ENCODE measurements around the gene BBS4. TPM values are rescaled to one million over a fixed set of nuclear protein-coding genes. Genes with fewer than 3 reads are reported as not detected.
A peak's percentile ranks its signal among the peaks of the same experiment; 100 is the strongest.
"Not testable (repeated sequence)": the region's sequence is repeated elsewhere in the genome, so short reads cannot be mapped to it uniquely, and the experiment has no call there.

The BBS4 gene
- total RNA-seq (10 to 100 TPM; 25.7 to 65.3 TPM), polyA plus RNA-seq (10 to 100 TPM; 13.0 to 13.3 TPM)
- long read RNA-seq, donor 1, partial matches to known transcripts: 11 of 16 reads
- long read RNA-seq, donor 1, other reads (novel, unspliced or antisense): 0 of 16 reads
- long read RNA-seq, donor 2, partial matches to known transcripts: 0 of 2 reads
- long read RNA-seq, donor 2, other reads (novel, unspliced or antisense): 0 of 2 reads
- long read RNA-seq, donor 3, partial matches to known transcripts: 0 of 2 reads
- long read RNA-seq, donor 3, other reads (novel, unspliced or antisense): 0 of 2 reads
- long read RNA-seq, donor 4, partial matches to known transcripts: 0 of 1 reads
- long read RNA-seq, donor 4, other reads (novel, unspliced or antisense): 0 of 1 reads
- long read RNA-seq, donor 5, partial matches to known transcripts: 37 of 40 reads
- long read RNA-seq, donor 5, other reads (novel, unspliced or antisense): 0 of 40 reads

- 0% methylated on average over 49 of the region's 49 CpGs for WGBS, 2 donors
- Histone ChIP-seq H3K27me3 (ENCODE audit: control insufficient read depth in 3 of 3, insufficient read depth in 3 of 3, low read length in 2 of 3) (no peaks in the 10 kb centered on the region), H3K4me1 (ENCODE audit: control insufficient read depth in 5 of 5, insufficient read depth in 5 of 5, low read length in 5 of 5) (peaks cover 0 to 5% (median 0%) of the 10 kb centered on the region in 5 donors), H3K9me3 (ENCODE audit: control insufficient read depth in 4 of 4, insufficient read depth in 3 of 4, low read length in 3 of 4) (no peaks in the 10 kb centered on the region), H3K9ac (ENCODE audit: insufficient read depth in 1 of 2, low read length in 2 of 2) (peak within 1 kb of the TSS; percentile 74 to 90), H3K36me3 (ENCODE audit: control insufficient read depth in 4 of 4, insufficient read depth in 4 of 4, low read length in 4 of 4) (no peaks in the 10 kb centered on the region), H3K27ac (ENCODE audit: low read depth in 1 of 2, low read length in 1 of 2) (peak within 1 kb of the TSS; percentile 79 to 99), H3K4me3 (peak within 1 kb of the TSS; percentile 83)
- no peak for TF ChIP-seq CTCF (IDR thresholded peaks at IDR 0.05; ENCODE audit: control extremely low read depth, extremely low read depth)
- ATAC-seq (ENCODE audit: insufficient read depth, low FRiP score) (peak; percentile 92), DNase-seq (peak; percentile 94 to 96 (median 96))
Observed at GRCh38 chr15:72685925-72686794, at the start of gene BBS4, which contains the start of gene HIGD2B. BBS4 (plus strand) TSS chr15:72686207; CDS start chr15:72686228, 21 bp downstream. HIGD2B (minus strand) TSS chr15:72686182; CDS start chr15:72676374, 9,808 bp downstream.

GRCh38 chr15:72636519-72637282, 49.3 kb upstream of the BBS4 start:
- H3K27ac ChIP-seq (ENCODE audit: low read depth in 1 of 2, low read length in 1 of 2): peak overlapping the region in 1 of 2 donors; percentile 63
- not testable (repeated sequence) for H3K36me3 ChIP-seq (ENCODE audit: control insufficient read depth in 4 of 4, insufficient read depth in 4 of 4, low read length in 4 of 4); H3K9ac ChIP-seq (ENCODE audit: insufficient read depth in 1 of 2, low read length in 2 of 2); H3K27me3 ChIP-seq (ENCODE audit: control insufficient read depth in 3 of 3, insufficient read depth in 3 of 3, low read length in 2 of 3); H3K4me1 ChIP-seq (ENCODE audit: control insufficient read depth in 5 of 5, insufficient read depth in 5 of 5, low read length in 5 of 5); H3K9me3 ChIP-seq (ENCODE audit: control insufficient read depth in 4 of 4, insufficient read depth in 3 of 4, low read length in 3 of 4)
- DNase-seq: peak; percentile 84 to 93 (median 85)
- H3K4me3 ChIP-seq: peak overlapping the region; percentile 35
- ATAC-seq (ENCODE audit: insufficient read depth, low FRiP score): peak; percentile 79
- WGBS, 2 donors: 0 to 2% methylated on average over 16 to 24 of the region's 43 CpGs

GRCh38 chr15:72639759-72640483, 46.1 kb upstream of the BBS4 start:
- not testable (repeated sequence) for ATAC-seq (ENCODE audit: insufficient read depth, low FRiP score); H3K4me1 ChIP-seq (ENCODE audit: control insufficient read depth in 5 of 5, insufficient read depth in 5 of 5, low read length in 5 of 5); H3K4me3 ChIP-seq; H3K9me3 ChIP-seq (ENCODE audit: control insufficient read depth in 4 of 4, insufficient read depth in 3 of 4, low read length in 3 of 4); DNase-seq; H3K27me3 ChIP-seq (ENCODE audit: control insufficient read depth in 3 of 3, insufficient read depth in 3 of 3, low read length in 2 of 3); H3K27ac ChIP-seq (ENCODE audit: low read depth in 1 of 2, low read length in 1 of 2); H3K9ac ChIP-seq (ENCODE audit: insufficient read depth in 1 of 2, low read length in 2 of 2); H3K36me3 ChIP-seq (ENCODE audit: control insufficient read depth in 4 of 4, insufficient read depth in 4 of 4, low read length in 4 of 4)
- whole genome bisulfite sequencing, 2 donors: no CpG with 5 or more reads among the region's 26 CpGs

GRCh38 chr15:72642271-72642670, 43.7 kb upstream of the BBS4 start:
- H3K9me3 ChIP-seq (ENCODE audit: control insufficient read depth in 4 of 4, insufficient read depth in 3 of 4, low read length in 3 of 4); H3K27me3 ChIP-seq (ENCODE audit: control insufficient read depth in 3 of 3, insufficient read depth in 3 of 3, low read length in 2 of 3); ATAC-seq (ENCODE audit: insufficient read depth, low FRiP score); H3K9ac ChIP-seq (ENCODE audit: insufficient read depth in 1 of 2, low read length in 2 of 2); H3K36me3 ChIP-seq (ENCODE audit: control insufficient read depth in 4 of 4, insufficient read depth in 4 of 4, low read length in 4 of 4); H3K4me3 ChIP-seq; DNase-seq; H3K4me1 ChIP-seq (ENCODE audit: control insufficient read depth in 5 of 5, insufficient read depth in 5 of 5, low read length in 5 of 5); H3K27ac ChIP-seq (ENCODE audit: low read depth in 1 of 2, low read length in 1 of 2): not testable (repeated sequence)
- no CpG with 5 or more reads among the region's 2 CpGs for WGBS, 2 donors

GRCh38 chr15:72648631-72649253, 37.3 kb upstream of the BBS4 start:
- 85 to 88% methylated on average over 8 of the region's 10 CpGs for WGBS, 2 donors
- not testable (repeated sequence) for H3K36me3 ChIP-seq (ENCODE audit: control insufficient read depth in 4 of 4, insufficient read depth in 4 of 4, low read length in 4 of 4); H3K4me3 ChIP-seq; DNase-seq; H3K4me1 ChIP-seq (ENCODE audit: control insufficient read depth in 5 of 5, insufficient read depth in 5 of 5, low read length in 5 of 5); H3K9ac ChIP-seq (ENCODE audit: insufficient read depth in 1 of 2, low read length in 2 of 2); H3K27ac ChIP-seq (ENCODE audit: low read depth in 1 of 2, low read length in 1 of 2); H3K27me3 ChIP-seq (ENCODE audit: control insufficient read depth in 3 of 3, insufficient read depth in 3 of 3, low read length in 2 of 3); ATAC-seq (ENCODE audit: insufficient read depth, low FRiP score); H3K9me3 ChIP-seq (ENCODE audit: control insufficient read depth in 4 of 4, insufficient read depth in 3 of 4, low read length in 3 of 4)

- H3K4me1 ChIP-seq (ENCODE audit: control insufficient read depth in 5 of 5, insufficient read depth in 5 of 5, low read length in 5 of 5); H3K27me3 ChIP-seq (ENCODE audit: control insufficient read depth in 3 of 3, insufficient read depth in 3 of 3, low read length in 2 of 3); H3K9me3 ChIP-seq (ENCODE audit: control insufficient read depth in 4 of 4, insufficient read depth in 3 of 4, low read length in 3 of 4); H3K4me3 ChIP-seq; H3K9ac ChIP-seq (ENCODE audit: insufficient read depth in 1 of 2, low read length in 2 of 2); H3K36me3 ChIP-seq (ENCODE audit: control insufficient read depth in 4 of 4, insufficient read depth in 4 of 4, low read length in 4 of 4); H3K27ac ChIP-seq (ENCODE audit: low read depth in 1 of 2, low read length in 1 of 2); ATAC-seq (ENCODE audit: insufficient read depth, low FRiP score); DNase-seq: not testable (repeated sequence)
- WGBS, 2 donors: no CpG with 5 or more reads among the region's 7 CpGs
Observed at GRCh38 chr15:72654397-72654796, 31.6 kb upstream of the BBS4 start, which contains the start of gene GOLGA6B. GOLGA6B (plus strand) TSS chr15:72654697; CDS start chr15:72654738, 41 bp downstream.
